SK-N-SH (cell line): ENCODE results near the gene GPR18. TPM values are rescaled to one million over a fixed set of nuclear protein-coding genes. Genes with fewer than 3 reads are reported as not detected.

ENCODE experiments used
- CTCF ChIA-PET: fragments of 300-600, 350-600 bp; formaldehyde crosslinking; extraction: SDS; loops from one replicate; lab custom pipeline; 2021; lab: Yijun Ruan, JAX
- POLR2A ChIA-PET: fragments of 350-600 bp; sonication (Branson Sonifier 250); formaldehyde crosslinking; extraction: SDS; loops from one replicate; lab custom pipeline; 2020; ENCODE audit warnings: antibody characterized with exemption, inconsistent platforms; lab: Yijun Ruan, JAX
- DNase-seq: peaks from one replicate; pipeline ENCODE4 v3.0.0; 2012
- H2AFZ ChIP-seq: fragments of 200-600 bp; sonication (generic); 2 replicates; pipeline ENCODE4 v1.8.1; 2016; ENCODE audit warnings: antibody characterized with exemption, mild to moderate bottlenecking, low read depth
- H3F3A ChIP-seq: fragments of 200-600 bp; sonication (generic); replicated peaks from 2 replicates; pipeline ENCODE3; 2016; ENCODE audit warnings: antibody characterized with exemption, mild to moderate bottlenecking; ENCODE audit not compliant: insufficient read depth
- H3K27ac ChIP-seq, 2 experiments: fragments of 200-500 bp in 1 of 2; fragments of 200-600 bp in 1 of 2; sonication (Bioruptor generic) in 1 of 2; sonication (generic), shearing (Covaris generic) in 1 of 2; 2 replicates each; pipeline versions ENCODE4 v1.5.1 to v1.6.1; 2014 to 2016; ENCODE audit warnings: low read depth in 2 of 2, inconsistent platforms in 1 of 2, low read length in 1 of 2, mild to moderate bottlenecking in 1 of 2, mixed read lengths in 1 of 2
- H3K27me3 ChIP-seq: fragments of 200-600 bp; sonication (generic), shearing (Covaris generic); 2 replicates; pipeline ENCODE4 v1.6.1; 2016; ENCODE audit warnings: mixed run types; ENCODE audit not compliant: insufficient read depth
- H3K36me3 ChIP-seq, 2 experiments: fragments of 200-500 bp in 1 of 2; fragments of 200-600 bp in 1 of 2; sonication (Bioruptor generic) in 1 of 2; sonication (generic) in 1 of 2; replicated peaks in 1 of 2; 2 replicates each; pipeline versions ENCODE3 to v1.5.1; 2014 to 2016; ENCODE audit warnings: low read length in 1 of 2, mild to moderate bottlenecking in 1 of 2; ENCODE audit not compliant: insufficient read depth in 2 of 2, control insufficient read depth in 1 of 2
- H3K4me1 ChIP-seq, 2 experiments: fragments of 200-500 bp in 1 of 2; fragments of 200-600 bp in 1 of 2; sonication (Bioruptor generic) in 1 of 2; sonication (generic), shearing (Covaris generic) in 1 of 2; 2 replicates each; pipeline versions ENCODE4 v1.5.1 to v1.6.1; 2014 to 2016; ENCODE audit warnings: low read depth in 1 of 2, low read length in 1 of 2, mixed run types in 1 of 2; ENCODE audit not compliant: insufficient read depth in 2 of 2, control insufficient read depth in 1 of 2
- H3K4me2 ChIP-seq: fragments of 200-600 bp; sonication (generic), shearing (Covaris generic); 2 replicates; pipeline ENCODE4 v1.6.1; 2017; ENCODE audit warnings: mixed run types
- H3K4me3 ChIP-seq, 2 experiments: fragments of 200-500 bp in 1 of 2; fragments of 200-600 bp in 1 of 2; sonication (Bioruptor generic) in 1 of 2; sonication (generic), shearing (Covaris generic) in 1 of 2; 2 replicates each; pipeline versions ENCODE4 v1.5.1 to v1.8.1; 2014 to 2016; ENCODE audit warnings: low read depth in 2 of 2, inconsistent platforms in 1 of 2, low read length in 1 of 2, mild to moderate bottlenecking in 1 of 2, mixed read lengths in 1 of 2, moderate library complexity in 1 of 2
- H3K79me2 ChIP-seq: fragments of 200-600 bp; sonication (generic); 2 replicates; pipeline ENCODE4 v1.8.1; 2017; ENCODE audit warnings: mild to moderate bottlenecking; ENCODE audit not compliant: insufficient read depth
- H3K9ac ChIP-seq: fragments of 200-600 bp; sonication (generic); 2 replicates; pipeline ENCODE4 v1.6.1; 2017; ENCODE audit warnings: mixed run types
- H3K9me2 ChIP-seq: fragments of 200-600 bp; sonication (generic); 2 replicates; pipeline ENCODE4 v1.6.1; 2017; ENCODE audit warnings: mixed run types
- H3K9me3 ChIP-seq: fragments of 200-600 bp; sonication (generic); 2 replicates; pipeline ENCODE4 v1.6.1; 2017; ENCODE audit warnings: mixed run types, mild to moderate bottlenecking, moderate library complexity
- H4K20me1 ChIP-seq: fragments of 200-600 bp; sonication (generic); 2 replicates; pipeline ENCODE4 v1.6.1; 2017; ENCODE audit warnings: mild to moderate bottlenecking, mixed run types; ENCODE audit not compliant: insufficient read depth
- EP300 ChIP-seq, 2 experiments: IDR thresholded peaks; 2 replicates each; pipeline versions ENCODE4 v1.4.0 to v1.6.1; 2012; ENCODE audit warnings: borderline replicate concordance in 1 of 2, low read depth in 1 of 2, low read length in 1 of 2
- FOSL2 ChIP-seq: IDR thresholded peaks from 2 replicates; pipeline ENCODE4 v1.4.0; 2012; ENCODE audit warnings: low read depth, mild to moderate bottlenecking, moderate library complexity, borderline replicate concordance
- MEF2A ChIP-seq: IDR thresholded peaks from 2 replicates; pipeline ENCODE4 v1.4.0; 2012; ENCODE audit warnings: low read depth, borderline replicate concordance
- MXI1 ChIP-seq: IDR thresholded peaks from 2 replicates; pipeline ENCODE4 v1.6.1; 2012; ENCODE audit warnings: mild to moderate bottlenecking, low read depth, low read length, improper control_type of control experiment
- USF1 ChIP-seq: IDR thresholded peaks from 2 replicates; pipeline ENCODE4 v1.4.0; 2012; ENCODE audit warnings: low read depth, borderline replicate concordance
- WGBS: methylation state at CpG from one replicate; pipeline ENCODE4 v1.1.6; 2017; ENCODE audit warnings: low lambda C conversion rate; 5-methylcytosine and 5-hydroxymethylcytosine counted together
- polyA plus RNA-seq, 3 experiments: library from polyadenylated mRNA; depleted of rRNA; stranded (reverse); fragments of >200 nt; gene quantifications; 2 replicates each; pipeline ENCODE4 v1.2.3, GENCODE V29; 2012
- TF ChIP-seq, protein P1 (sequence below): IDR thresholded peaks from 2 replicates; pipeline ENCODE4 v1.6.1; 2012; ENCODE audit warnings: mild to moderate bottlenecking, low read depth, low read length, moderate library complexity

Gene GPR18
- polyA plus RNA-seq, 1 of the 3 experiments (the other 2 are of a cell fraction) = not detected

DNA sequence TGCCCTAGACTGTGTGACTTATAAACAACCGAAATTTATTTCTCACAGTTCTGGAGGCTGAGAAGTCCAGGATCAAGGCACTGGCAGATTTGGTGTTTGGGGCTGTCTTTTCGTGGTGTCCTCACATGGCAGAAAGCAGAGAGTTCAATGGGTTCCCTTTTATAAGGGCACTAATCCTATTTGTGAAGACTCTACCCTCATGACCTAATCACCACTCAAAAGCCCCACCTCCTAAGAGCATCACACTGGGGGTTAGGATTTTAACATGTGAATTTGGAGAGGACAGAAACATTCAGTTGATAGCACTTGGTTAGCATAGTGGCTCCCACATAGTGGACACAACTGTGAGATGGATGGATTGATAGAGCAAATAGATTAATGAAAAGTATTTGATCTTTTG lies 21.5 kb upstream of the GPR18 start:
- no peaks in the 10 kb centered on the region for H3K9me2 ChIP-seq
- no peaks in the 10 kb centered on the region for H3K9me3 ChIP-seq
- no peak for DNase-seq
- peaks cover 3 to 7% of the 10 kb centered on the region in 2 experiments; a peak in 3 of 4 replicates for H3K4me1 ChIP-seq
- no peak overlapping the region for H3K4me3 ChIP-seq
- no peak overlapping the region for H3K27ac ChIP-seq
- H4K20me1 ChIP-seq = peaks cover 5% of the 10 kb centered on the region; the same call in 1 of the 2 replicates
- no peak overlapping the region for H3K4me2 ChIP-seq
- no peak overlapping the region for H3K9ac ChIP-seq
- 90% methylated on average over 2 of the region's 2 CpGs for WGBS
- H3K36me3 ChIP-seq = peaks cover 0 to 8% of the 10 kb centered on the region in 2 experiments
- H3K27me3 ChIP-seq = no peaks in the 10 kb centered on the region
- TF ChIP-seq EP300 (IDR thresholded peaks at IDR 0.05; ENCODE audit: borderline replicate concordance in 1 of 2, low read depth in 1 of 2, low read length in 1 of 2) = no peak
- no peak for TF ChIP-seq MXI1
- no peak for TF ChIP-seq USF1
- TF ChIP-seq FOSL2 = no peak
- CTCF ChIA-PET = interaction anchor here (0.6 to 7.8 kb wide), 7 partner anchors 10 to 1365 kb away, joined by 3 to 38 read pairs (median 3); no protein-coding TSS in a partner anchor
- peaks cover 11% of the 10 kb centered on the region for H3F3A ChIP-seq
- POLR2A ChIA-PET = no interaction called here
- H2AFZ ChIP-seq = no peak overlapping the region
- H3K79me2 ChIP-seq = peaks cover 3% of the 10 kb centered on the region; the same call in 1 of the 2 replicates

GRCh38 chr13:99278843-99279242 lies 20.7 kb upstream of the GPR18 start:
- H3K9me3 ChIP-seq = no peaks in the 10 kb centered on the region
- peaks cover 11% of the 10 kb centered on the region for H3F3A ChIP-seq
- ChIA-PET CTCF (interaction anchor here (1.1 to 7.8 kb wide), 3 partner anchors 9 to 158 kb away, joined by 4 to 38 read pairs (median 6); no protein-coding TSS in a partner anchor), POLR2A (no interaction called here)
- TF ChIP-seq, protein P1, sequence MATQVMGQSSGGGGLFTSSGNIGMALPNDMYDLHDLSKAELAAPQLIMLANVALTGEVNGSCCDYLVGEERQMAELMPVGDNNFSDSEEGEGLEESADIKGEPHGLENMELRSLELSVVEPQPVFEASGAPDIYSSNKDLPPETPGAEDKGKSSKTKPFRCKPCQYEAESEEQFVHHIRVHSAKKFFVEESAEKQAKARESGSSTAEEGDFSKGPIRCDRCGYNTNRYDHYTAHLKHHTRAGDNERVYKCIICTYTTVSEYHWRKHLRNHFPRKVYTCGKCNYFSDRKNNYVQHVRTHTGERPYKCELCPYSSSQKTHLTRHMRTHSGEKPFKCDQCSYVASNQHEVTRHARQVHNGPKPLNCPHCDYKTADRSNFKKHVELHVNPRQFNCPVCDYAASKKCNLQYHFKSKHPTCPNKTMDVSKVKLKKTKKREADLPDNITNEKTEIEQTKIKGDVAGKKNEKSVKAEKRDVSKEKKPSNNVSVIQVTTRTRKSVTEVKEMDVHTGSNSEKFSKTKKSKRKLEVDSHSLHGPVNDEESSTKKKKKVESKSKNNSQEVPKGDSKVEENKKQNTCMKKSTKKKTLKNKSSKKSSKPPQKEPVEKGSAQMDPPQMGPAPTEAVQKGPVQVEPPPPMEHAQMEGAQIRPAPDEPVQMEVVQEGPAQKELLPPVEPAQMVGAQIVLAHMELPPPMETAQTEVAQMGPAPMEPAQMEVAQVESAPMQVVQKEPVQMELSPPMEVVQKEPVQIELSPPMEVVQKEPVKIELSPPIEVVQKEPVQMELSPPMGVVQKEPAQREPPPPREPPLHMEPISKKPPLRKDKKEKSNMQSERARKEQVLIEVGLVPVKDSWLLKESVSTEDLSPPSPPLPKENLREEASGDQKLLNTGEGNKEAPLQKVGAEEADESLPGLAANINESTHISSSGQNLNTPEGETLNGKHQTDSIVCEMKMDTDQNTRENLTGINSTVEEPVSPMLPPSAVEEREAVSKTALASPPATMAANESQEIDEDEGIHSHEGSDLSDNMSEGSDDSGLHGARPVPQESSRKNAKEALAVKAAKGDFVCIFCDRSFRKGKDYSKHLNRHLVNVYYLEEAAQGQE = no peak
- TF ChIP-seq USF1 (no peak), MEF2A (no peak)
- H3K9ac ChIP-seq = no peak overlapping the region
- no peak overlapping the region for H3K4me3 ChIP-seq
- H3K79me2 ChIP-seq = peaks cover 3% of the 10 kb centered on the region; the same call in 1 of the 2 replicates
- no peak overlapping the region for H2AFZ ChIP-seq
- H3K36me3 ChIP-seq = peaks cover 0 to 8% of the 10 kb centered on the region in 2 experiments
- 96% methylated on average over 3 of the region's 3 CpGs for WGBS
- peaks cover 5% of the 10 kb centered on the region; the same call in 1 of the 2 replicates for H4K20me1 ChIP-seq
- peaks cover 3 to 7% of the 10 kb centered on the region in 2 experiments; a peak in 3 of 4 replicates for H3K4me1 ChIP-seq
- no peaks in the 10 kb centered on the region for H3K9me2 ChIP-seq
- H3K4me2 ChIP-seq = no peak overlapping the region
- no peak for DNase-seq
- no peak overlapping the region for H3K27ac ChIP-seq
- H3K27me3 ChIP-seq = no peaks in the 10 kb centered on the region
